GM12892 (cell line): ENCODE measurements around the gene GAS2L2.

ENCODE experiments used
- POLR2A ChIP-seq: IDR thresholded peaks from 2 replicates; pipeline ENCODE4 v1.6.1; 2011; ENCODE audit warnings: low read depth, low read length, control low read depth
- POLR2AphosphoS5 ChIP-seq: IDR thresholded peaks from 2 replicates; pipeline ENCODE4 v1.6.1; 2011; ENCODE audit warnings: low read depth, low read length, control low read depth
- TAF1 ChIP-seq: IDR thresholded peaks from 2 replicates; pipeline ENCODE4 v1.6.1; 2011; ENCODE audit warnings: low read depth, mild to moderate bottlenecking, control low read depth, low read length, borderline replicate concordance

DNA sequence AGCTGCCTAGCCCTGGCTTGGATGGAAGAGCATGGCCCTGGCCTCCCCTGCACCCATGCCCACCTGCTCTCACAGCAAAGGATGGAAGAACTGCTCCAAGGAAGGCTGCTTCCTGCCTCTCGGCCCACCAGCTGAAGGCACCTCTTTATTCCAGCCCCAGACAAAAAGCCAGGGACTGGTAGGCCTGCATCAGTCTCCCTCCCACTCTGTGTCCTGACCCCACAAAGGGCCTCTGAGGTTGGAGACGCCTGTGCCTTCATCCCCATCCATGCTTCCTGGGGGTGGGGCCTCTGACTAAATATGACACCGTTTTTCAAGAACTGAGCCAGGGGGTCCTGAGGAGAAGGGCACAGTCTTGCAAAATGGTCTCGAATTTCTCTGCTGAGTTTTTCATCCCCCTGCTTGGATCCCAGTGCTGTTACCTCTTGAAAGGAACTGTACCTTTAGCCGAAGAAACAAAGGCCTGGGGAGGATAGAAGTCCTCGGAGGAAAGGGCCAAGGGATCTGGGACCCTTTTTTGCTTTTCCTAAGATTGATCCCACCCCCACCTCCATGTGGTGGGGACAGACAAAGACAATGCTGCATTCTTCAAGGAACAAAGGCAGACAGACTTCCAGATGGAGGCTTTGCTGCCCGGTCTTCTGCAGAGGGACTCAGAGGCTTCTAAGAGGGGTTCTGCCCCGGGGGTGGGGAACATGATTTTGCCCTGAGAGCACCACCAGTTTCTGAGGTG is 12.9 kb upstream of the GAS2L2 start:
- TF ChIP-seq POLR2A (no peak), POLR2AphosphoS5 (no peak), TAF1 (no peak)
